Esophagus (tissue), 2 donors: ENCODE measurements around the gene SLC16A5. TPM values are rescaled to one million over a fixed set of nuclear protein-coding genes. Genes with fewer than 3 reads are reported as not detected.
"Not testable (repeated sequence)": the region's sequence is repeated elsewhere in the genome, so short reads cannot be mapped to it uniquely, and the experiment has no call there.

ENCODE experiments used
- H3K27ac ChIP-seq, 2 donors: one replicate each; pipeline ENCODE4 v1.5.1; 2013; ENCODE audit warnings: low read depth in 2 of 2, mild to moderate bottlenecking in 2 of 2, inconsistent platforms in 1 of 2, low read length in 1 of 2, moderate library complexity in 1 of 2
- H3K27me3 ChIP-seq, 2 donors: one replicate each; pipeline ENCODE4 v1.6.1; 2013; ENCODE audit warnings: low read length in 2 of 2, control low read depth in 1 of 2, mild to moderate bottlenecking in 1 of 2; ENCODE audit not compliant: insufficient read depth in 2 of 2, control insufficient read depth in 1 of 2
- H3K36me3 ChIP-seq, 2 donors: one replicate each; pipeline ENCODE4 v1.6.1; 2013; ENCODE audit warnings: low read length in 1 of 2; ENCODE audit not compliant: control insufficient read depth in 2 of 2, insufficient read depth in 2 of 2
- H3K4me1 ChIP-seq, 2 donors: one replicate each; pipeline ENCODE4 v1.6.1; 2013; ENCODE audit warnings: low read length in 1 of 2; ENCODE audit not compliant: control insufficient read depth in 2 of 2, insufficient read depth in 2 of 2
- H3K4me3 ChIP-seq, 2 donors: one replicate each; pipeline ENCODE4 v1.5.1; 2013; ENCODE audit warnings: low read length in 2 of 2, mild to moderate bottlenecking in 2 of 2, low read depth in 1 of 2, moderate library complexity in 1 of 2
- H3K9me3 ChIP-seq, 2 donors: one replicate each; pipeline ENCODE4 v1.6.1; 2013; ENCODE audit warnings: mild to moderate bottlenecking in 2 of 2, low read depth in 1 of 2, low read length in 1 of 2, moderate library complexity in 1 of 2; ENCODE audit not compliant: control insufficient read depth in 2 of 2, insufficient read depth in 1 of 2
- WGBS, 2 donors: extraction: QIAGEN DNeasy Blood & Tissue Kit; methylation state at CpG; one replicate each; pipeline ENCODE4 v1.1.7; 2013; 5-methylcytosine and 5-hydroxymethylcytosine counted together
- polyA plus RNA-seq, 2 donors: library from polyadenylated mRNA; stranded (reverse); fragments of 200-250 nt; gene quantifications; one replicate each; pipeline ENCODE4 v1.2.3, GENCODE V29; 2013
- donor health status: healthy with polysubstance abuse.
- donor health status: Bipolar disorder and iron deficiency.

Gene SLC16A5
- polyA plus RNA-seq, 2 donors = 8.7 to 10.0 TPM

- Histone ChIP-seq H3K4me1 (peaks cover 0 to 7% of the 10 kb centered on the region in 2 donors), H3K4me3 (no peak overlapping the region), H3K36me3 (peaks cover 10 to 31% of the 10 kb centered on the region in 2 donors), H3K27me3 (no peaks in the 10 kb centered on the region), H3K27ac (no peak overlapping the region), H3K9me3 (no peaks in the 10 kb centered on the region)
- 78 to 86% methylated on average over 3 of the region's 3 CpGs for WGBS, 2 donors
Measured at GRCh38 chr17:75063626-75064025, 24.1 kb upstream of the SLC16A5 start.

- Histone ChIP-seq H3K27me3 (no peaks in the 10 kb centered on the region), H3K4me1 (peaks cover 0 to 7% of the 10 kb centered on the region in 2 donors), H3K36me3 (peaks cover 10 to 31% of the 10 kb centered on the region in 2 donors), H3K27ac (no peak overlapping the region), H3K4me3 (no peak overlapping the region), H3K9me3 (no peaks in the 10 kb centered on the region)
- 90 to 93% methylated on average over 11 of the region's 11 CpGs for WGBS, 2 donors
Measured at GRCh38 chr17:75064040-75064439, 23.7 kb upstream of the SLC16A5 start.

GRCh38 chr17:75064460-75064859, 23.3 kb upstream of the SLC16A5 start:
- Histone ChIP-seq H3K27me3 (no peaks in the 10 kb centered on the region), H3K36me3 (peaks cover 10 to 28% of the 10 kb centered on the region in 2 donors), H3K27ac (no peak overlapping the region), H3K9me3 (no peaks in the 10 kb centered on the region), H3K4me1 (peaks cover 0 to 5% of the 10 kb centered on the region in 2 donors), H3K4me3 (no peak overlapping the region)
- 87 to 89% methylated on average over 8 of the region's 8 CpGs for WGBS, 2 donors

GRCh38 chr17:75064867-75065561, 22.7 kb upstream of the SLC16A5 start:
- 91 to 92% methylated on average over 18 of the region's 18 CpGs for WGBS, 2 donors
- Histone ChIP-seq H3K36me3 (peaks cover 10 to 25% of the 10 kb centered on the region in 2 donors), H3K27ac (no peak overlapping the region)

GRCh38 chr17:75065562-75066151, 22.1 kb upstream of the SLC16A5 start:
- H3K27ac ChIP-seq = no peak overlapping the region
- 71 to 78% methylated on average over 6 of the region's 6 CpGs for WGBS, 2 donors

More at GRCh38 chr17:75064867-75065561, 22.7 kb upstream of the SLC16A5 start:
- Histone ChIP-seq H3K4me1 (peaks cover 0 to 4% of the 10 kb centered on the region in 2 donors), H3K27me3 (no peaks in the 10 kb centered on the region), H3K9me3 (no peaks in the 10 kb centered on the region), H3K4me3 (no peak overlapping the region)

GRCh38 chr17:75067856-75068255, 19.9 kb upstream of the SLC16A5 start:
- Histone ChIP-seq H3K4me3 (no peak overlapping the region), H3K27ac (no peak overlapping the region), H3K27me3 (no peaks in the 10 kb centered on the region), H3K9me3 (no peaks in the 10 kb centered on the region), H3K4me1 (peaks cover 0 to 4% of the 10 kb centered on the region in 2 donors), H3K36me3 (peaks cover 7 to 14% of the 10 kb centered on the region in 2 donors)
- 49 to 51% methylated on average over 4 of the region's 4 CpGs for WGBS, 2 donors

More at GRCh38 chr17:75065562-75066151, 22.1 kb upstream of the SLC16A5 start:
- H3K27me3 ChIP-seq = no peaks in the 10 kb centered on the region
- H3K9me3 ChIP-seq = no peaks in the 10 kb centered on the region
- H3K4me3 ChIP-seq = no peak overlapping the region
- H3K36me3 ChIP-seq = peaks cover 10 to 21% of the 10 kb centered on the region in 2 donors
- H3K4me1 ChIP-seq = peaks cover 0 to 4% of the 10 kb centered on the region in 2 donors

- peaks cover 0 to 10% of the 10 kb centered on the region in 2 donors for H3K36me3 ChIP-seq
- H3K4me1 ChIP-seq = peaks cover 0 to 4% of the 10 kb centered on the region in 2 donors
- no peaks in the 10 kb centered on the region for H3K27me3 ChIP-seq
- H3K27ac ChIP-seq = no peak overlapping the region
- H3K4me3 ChIP-seq = no peak overlapping the region
- H3K9me3 ChIP-seq = no peaks in the 10 kb centered on the region
- WGBS, 2 donors = 82 to 85% methylated on average over 8 of the region's 8 CpGs
Measured at GRCh38 chr17:75068750-75069149, 19.0 kb upstream of the SLC16A5 start.

GRCh38 chr17:75069783-75070182, 18.0 kb upstream of the SLC16A5 start:
- Histone ChIP-seq H3K9me3 (no peaks in the 10 kb centered on the region), H3K27ac (no peak overlapping the region), H3K27me3 (no peaks in the 10 kb centered on the region), H3K4me3 (no peak overlapping the region), H3K4me1 (peaks cover 0 to 4% of the 10 kb centered on the region in 2 donors), H3K36me3 (peaks cover 0 to 5% of the 10 kb centered on the region in 2 donors)
- 74 to 84% methylated on average over 2 of the region's 2 CpGs for WGBS, 2 donors

- WGBS, 2 donors = 85 to 88% methylated on average over 8 of the region's 8 CpGs
- H3K9me3 ChIP-seq, H3K36me3 ChIP-seq, H3K4me3 ChIP-seq, H3K4me1 ChIP-seq, H3K27me3 ChIP-seq, H3K27ac ChIP-seq: not testable (repeated sequence)
Measured at GRCh38 chr17:75071478-75072271, 16.1 kb upstream of the SLC16A5 start.
